KG1 (cell line): ENCODE results near the gene CT47B1.
"Not testable (repeated sequence)": the region's sequence is repeated elsewhere in the genome, so short reads cannot be mapped to it uniquely, and the experiment has no call there.

ENCODE experiments used
- DNase-seq: peaks from one replicate; lab custom pipeline; 2025; lab: John Stamatoyannopoulos, UW

CT47B1 gene

GRCh38 chrX:120875766-120876165 lies at the start of gene CT47B1:
Gene CT47B1 (minus strand): TSS chrX:120875866. CDS start chrX:120875670, 196 bp downstream.
- DNase-seq = not testable (repeated sequence)

- DNase-seq = no peak
Observed at GRCh38 chrX:120874678-120875557, 748 bp downstream of the CT47B1 start.

- DNase-seq = no peak
Observed at GRCh38 chrX:120857240-120857639, 18.4 kb downstream of the CT47B1 start.

- no peak for DNase-seq
Observed at GRCh38 chrX:120840827-120841226, 34.8 kb downstream of the CT47B1 start.

- DNase-seq = no peak
Observed at GRCh38 chrX:120839491-120839890, 36.2 kb downstream of the CT47B1 start.

- DNase-seq = not testable (repeated sequence)
Observed at GRCh38 chrX:120827213-120827612, 48.5 kb downstream of the CT47B1 start.

- DNase-seq = no peak
Observed at GRCh38 chrX:120825146-120825545, 50.5 kb downstream of the CT47B1 start.

GRCh38 chrX:120824021-120824420 lies 51.6 kb downstream of the CT47B1 start:
- DNase-seq = no peak

GRCh38 chrX:120823556-120823955 lies 52.1 kb downstream of the CT47B1 start:
- no peak for DNase-seq
